ENCODE measurements around the gene YARS1. TPM values are rescaled to one million over a fixed set of nuclear protein-coding genes. Genes with fewer than 3 reads are reported as not detected.

YARS1 gene
- polyA plus RNA-seq, 3 donors = 38.1 to 42.7 (median 39.8) TPM

- no peak for DNase-seq
- Histone ChIP-seq H3K27me3 (ENCODE audit: control insufficient read depth in 2 of 2, insufficient read depth in 2 of 2, low read length in 2 of 2) (no peaks in the 10 kb centered on the region), H3K9ac (ENCODE audit: insufficient read depth, low read length, poor library complexity, severe bottlenecking) (no peak overlapping the region), H3K4me2 (replicated peaks; ENCODE audit: extremely low read depth, low read length, poor library complexity, severe bottlenecking) (no peak overlapping the region), H3K9me3 (replicated peaks in 1 of 2; ENCODE audit: control insufficient read depth in 1 of 2, insufficient read depth in 1 of 2, low read length in 2 of 2) (no peaks in the 10 kb centered on the region), H4K20me1 (ENCODE audit: insufficient read depth, low read length) (no peaks in the 10 kb centered on the region), H2AFZ (ENCODE audit: insufficient read depth, low read depth, low read length, poor library complexity, severe bottlenecking) (no peak overlapping the region), H3K4me1 (ENCODE audit: control insufficient read depth in 1 of 2, insufficient read depth in 2 of 2, low read length in 2 of 2) (no peaks in the 10 kb centered on the region), H3K36me3 (replicated peaks in 1 of 2; ENCODE audit: control insufficient read depth in 1 of 2, insufficient read depth in 2 of 2, low read length in 2 of 2) (peaks cover 52 to 98% of the 10 kb centered on the region in 2 donors), H3K27ac (ENCODE audit: low read depth in 1 of 2, low read length in 2 of 2) (no peak overlapping the region), H3K4me3 (replicated peaks in 1 of 3; ENCODE audit: low read depth in 2 of 3, low read length in 3 of 3) (no peak overlapping the region), H3K79me2 (ENCODE audit: insufficient read depth, low read length) (no peaks in the 10 kb centered on the region)
- Mint-ChIP-seq H3K9me3 (peaks cover 0 to 2% (median 0%) of the 10 kb centered on the region in 7 donors), H3K27me3 (ENCODE audit: low read depth in 3 of 3) (no peaks in the 10 kb centered on the region), H3K27ac (peak overlapping the region in 1 of 7 donors; percentile 26), H3K36me3 (peaks cover 71 to 83% of the 10 kb centered on the region in 2 donors), H3K4me3 (no peak overlapping the region), H3K4me1 (no peaks in the 10 kb centered on the region)
- intact Hi-C loops (cut with micrococcal nuclease) = no loop called here
- no peak for TF ChIP-seq CTCF (IDR thresholded peaks at IDR 0.05)
- WGBS (ENCODE audit: insufficient coverage) = 97% methylated on average over 4 of the region's 7 CpGs
Measured at GRCh38 chr1:32858791-32859190, 41.6 kb upstream of the YARS1 start.

- Mint-ChIP-seq H3K36me3 (peaks cover 73 to 84% of the 10 kb centered on the region in 2 donors), H3K4me1 (no peaks in the 10 kb centered on the region)
Measured at GRCh38 chr1:32858136-32858535, 41.0 kb upstream of the YARS1 start.

More at GRCh38 chr1:32858136-32858535, 41.0 kb upstream of the YARS1 start:
- Histone ChIP-seq H3K4me1 (ENCODE audit: control insufficient read depth in 1 of 2, insufficient read depth in 2 of 2, low read length in 2 of 2) (no peaks in the 10 kb centered on the region), H3K27me3 (ENCODE audit: control insufficient read depth in 2 of 2, insufficient read depth in 2 of 2, low read length in 2 of 2) (no peaks in the 10 kb centered on the region), H3K4me3 (replicated peaks in 1 of 3; ENCODE audit: low read depth in 2 of 3, low read length in 3 of 3) (no peak overlapping the region), H3K9me3 (replicated peaks in 1 of 2; ENCODE audit: control insufficient read depth in 1 of 2, insufficient read depth in 1 of 2, low read length in 2 of 2) (no peaks in the 10 kb centered on the region), H3K4me2 (replicated peaks; ENCODE audit: extremely low read depth, low read length, poor library complexity, severe bottlenecking) (no peak overlapping the region), H3K36me3 (replicated peaks in 1 of 2; ENCODE audit: control insufficient read depth in 1 of 2, insufficient read depth in 2 of 2, low read length in 2 of 2) (peaks cover 54 to 98% of the 10 kb centered on the region in 2 donors), H3K27ac (ENCODE audit: low read depth in 1 of 2, low read length in 2 of 2) (no peak overlapping the region), H4K20me1 (ENCODE audit: insufficient read depth, low read length) (no peaks in the 10 kb centered on the region), H2AFZ (ENCODE audit: insufficient read depth, low read depth, low read length, poor library complexity, severe bottlenecking) (no peak overlapping the region), H3K79me2 (ENCODE audit: insufficient read depth, low read length) (no peaks in the 10 kb centered on the region), H3K9ac (ENCODE audit: insufficient read depth, low read length, poor library complexity, severe bottlenecking) (no peak overlapping the region)
- intact Hi-C loops (cut with micrococcal nuclease) = no loop called here
- Mint-ChIP-seq H3K4me3 (no peak overlapping the region), H3K9me3 (peaks cover 0 to 2% (median 0%) of the 10 kb centered on the region in 7 donors), H3K27ac (no peak overlapping the region), H3K27me3 (ENCODE audit: low read depth in 3 of 3) (no peaks in the 10 kb centered on the region)
- TF ChIP-seq CTCF (IDR thresholded peaks at IDR 0.05) = no peak
- no CpG with 5 or more reads among the region's 2 CpGs for WGBS (ENCODE audit: insufficient coverage)
- DNase-seq = no peak

Data from CD14-positive monocyte (primary cell).